ENCODE measurements around the gene MRPL3. TPM values are rescaled to one million over a fixed set of nuclear protein-coding genes. Genes with fewer than 3 reads are reported as not detected.

The MRPL3 gene
- total and polyA plus RNA-seq, 7 donors, result 61.8 to 86.9 (median 73.8) TPM

DNA sequence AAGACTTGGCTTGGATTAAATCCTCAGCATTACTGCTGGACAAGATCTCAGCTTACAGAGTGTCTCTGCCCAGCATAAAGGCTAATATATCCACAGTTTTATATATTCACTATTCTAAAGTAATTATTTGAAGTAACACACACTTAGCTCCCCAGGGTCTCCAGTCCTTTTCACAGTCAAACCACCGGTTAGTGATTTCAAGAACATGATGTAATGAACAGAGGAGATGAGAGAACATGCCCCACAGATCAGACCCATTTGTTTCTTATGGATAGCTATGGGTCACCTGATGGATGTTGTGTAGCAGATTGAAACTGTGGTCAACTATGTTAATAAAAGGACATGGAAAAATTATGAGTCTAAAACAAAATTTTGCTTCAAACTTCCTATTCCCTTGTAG is 44.8 kb upstream of the MRPL3 start:
- DNase-seq, result no peak
- Histone ChIP-seq H3K27me3 (no peaks in the 10 kb centered on the region), H3K4me3 (no peak overlapping the region), H3K36me3 (no peaks in the 10 kb centered on the region), H3K9me3 (no peaks in the 10 kb centered on the region), H3K4me1 (peaks cover 0 to 13% (median 8%) of the 10 kb centered on the region in 4 donors), H3K27ac (no peak overlapping the region)
- TF ChIP-seq POLR2A (IDR thresholded peaks at IDR 0.05), result no peak
- TF ChIP-seq, protein P1, sequence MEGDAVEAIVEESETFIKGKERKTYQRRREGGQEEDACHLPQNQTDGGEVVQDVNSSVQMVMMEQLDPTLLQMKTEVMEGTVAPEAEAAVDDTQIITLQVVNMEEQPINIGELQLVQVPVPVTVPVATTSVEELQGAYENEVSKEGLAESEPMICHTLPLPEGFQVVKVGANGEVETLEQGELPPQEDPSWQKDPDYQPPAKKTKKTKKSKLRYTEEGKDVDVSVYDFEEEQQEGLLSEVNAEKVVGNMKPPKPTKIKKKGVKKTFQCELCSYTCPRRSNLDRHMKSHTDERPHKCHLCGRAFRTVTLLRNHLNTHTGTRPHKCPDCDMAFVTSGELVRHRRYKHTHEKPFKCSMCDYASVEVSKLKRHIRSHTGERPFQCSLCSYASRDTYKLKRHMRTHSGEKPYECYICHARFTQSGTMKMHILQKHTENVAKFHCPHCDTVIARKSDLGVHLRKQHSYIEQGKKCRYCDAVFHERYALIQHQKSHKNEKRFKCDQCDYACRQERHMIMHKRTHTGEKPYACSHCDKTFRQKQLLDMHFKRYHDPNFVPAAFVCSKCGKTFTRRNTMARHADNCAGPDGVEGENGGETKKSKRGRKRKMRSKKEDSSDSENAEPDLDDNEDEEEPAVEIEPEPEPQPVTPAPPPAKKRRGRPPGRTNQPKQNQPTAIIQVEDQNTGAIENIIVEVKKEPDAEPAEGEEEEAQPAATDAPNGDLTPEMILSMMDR (IDR thresholded peaks at IDR 0.05), result no peak
- TF ChIP-seq EP300 (IDR thresholded peaks at IDR 0.05), result no peak
- no peak for TF ChIP-seq POLR2AphosphoS5 (IDR thresholded peaks at IDR 0.05)
- WGBS, 2 donors, result 86 to 88% methylated on average over 1 of the region's 1 CpG
- intact Hi-C loops (cut with DNase I), result no loop called here

DNA sequence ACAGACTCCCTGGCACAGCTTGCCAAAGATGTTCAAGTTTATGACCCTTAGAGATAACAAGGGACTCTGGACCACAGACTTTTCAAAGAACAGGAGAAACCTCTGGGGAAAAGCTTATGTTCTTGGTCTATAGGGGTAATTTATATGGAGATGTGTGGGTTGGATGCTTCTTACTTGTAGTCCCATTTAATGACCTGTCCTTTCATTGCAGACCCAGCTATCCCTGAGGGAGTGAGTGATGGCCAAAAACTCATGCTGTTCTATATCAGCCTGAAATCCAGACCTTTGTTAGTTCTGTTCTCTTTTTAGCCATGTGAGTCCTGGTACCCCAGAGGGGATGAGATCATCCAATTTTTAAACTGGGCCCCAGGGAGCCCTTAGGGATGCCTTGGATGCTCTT is 43.7 kb upstream of the MRPL3 start:
- TF ChIP-seq POLR2A (IDR thresholded peaks at IDR 0.05), result no peak
- TF ChIP-seq POLR2AphosphoS5 (IDR thresholded peaks at IDR 0.05), result no peak
- TF ChIP-seq, protein P1 (IDR thresholded peaks at IDR 0.05), result no peak
- no peak for TF ChIP-seq EP300 (IDR thresholded peaks at IDR 0.05)
- intact Hi-C loops (cut with DNase I), result no loop called here
- no peak for DNase-seq

DNA sequence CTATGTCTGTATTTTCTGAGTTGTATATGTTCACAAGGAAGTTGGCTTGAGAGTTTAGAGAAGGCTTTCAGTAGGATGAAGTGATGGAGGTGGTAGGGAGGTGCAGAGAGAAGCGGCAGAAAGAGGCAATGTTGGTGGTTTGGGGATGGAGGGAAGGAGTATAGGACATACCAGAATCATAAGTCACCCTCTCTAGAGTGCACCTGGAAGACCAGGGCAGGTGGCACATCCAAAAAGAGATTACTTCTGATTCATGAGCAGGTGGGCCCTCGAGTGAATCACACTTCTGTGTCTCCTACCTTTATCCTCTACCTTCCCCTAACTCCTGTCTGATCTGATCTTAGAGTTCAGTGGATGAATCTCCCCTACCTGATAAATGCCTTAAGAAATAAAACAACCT is 41.8 kb upstream of the MRPL3 start:
- no peak for DNase-seq
- WGBS, 2 donors, result 69 to 80% methylated on average over 2 of the region's 2 CpGs
- Histone ChIP-seq H3K27ac (peak overlapping the region in 2 of 4 donors; percentile 12 to 52), H3K9me3 (no peaks in the 10 kb centered on the region), H3K36me3 (no peaks in the 10 kb centered on the region), H3K27me3 (no peaks in the 10 kb centered on the region), H3K4me1 (peaks cover 0 to 26% (median 13%) of the 10 kb centered on the region in 4 donors), H3K4me3 (no peak overlapping the region)
- TF ChIP-seq POLR2A (IDR thresholded peaks at IDR 0.05) (no peak), EP300 (IDR thresholded peaks at IDR 0.05) (no peak)
- intact Hi-C loops (cut with DNase I), result no loop called here

More for the DNA sequence above, 43.7 kb upstream of the MRPL3 start:
- Histone ChIP-seq H3K36me3 (no peaks in the 10 kb centered on the region), H3K27me3 (no peaks in the 10 kb centered on the region), H3K9me3 (no peaks in the 10 kb centered on the region), H3K27ac (no peak overlapping the region), H3K4me3 (no peak overlapping the region), H3K4me1 (peaks cover 0 to 13% (median 8%) of the 10 kb centered on the region in 4 donors)

DNA sequence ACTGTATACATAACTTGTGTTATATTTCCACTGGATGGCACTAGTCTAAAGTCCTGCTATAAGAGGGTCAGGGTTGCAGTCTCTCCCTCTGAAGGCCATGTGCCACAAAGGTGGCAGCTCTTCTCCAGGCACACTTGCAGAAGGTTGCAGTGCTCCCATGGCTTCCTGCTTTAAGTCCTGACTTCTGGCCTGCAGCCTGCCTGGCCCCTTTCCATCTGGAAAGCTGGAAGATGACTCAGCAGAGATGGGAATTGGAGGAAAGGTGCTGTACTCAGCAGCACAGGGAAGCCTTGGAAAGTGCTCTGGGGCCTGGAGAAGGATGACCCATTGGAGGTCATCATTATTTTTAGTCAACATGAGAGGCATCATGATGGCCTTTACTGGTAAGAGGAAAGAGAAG is 40.9 kb upstream of the MRPL3 start:
- TF ChIP-seq POLR2AphosphoS5 (IDR thresholded peaks at IDR 0.05), result peak in 3 of 4 donors; percentile 34 to 60 (median 53)
- no peak for TF ChIP-seq POLR2A (IDR thresholded peaks at IDR 0.05)

DNA sequence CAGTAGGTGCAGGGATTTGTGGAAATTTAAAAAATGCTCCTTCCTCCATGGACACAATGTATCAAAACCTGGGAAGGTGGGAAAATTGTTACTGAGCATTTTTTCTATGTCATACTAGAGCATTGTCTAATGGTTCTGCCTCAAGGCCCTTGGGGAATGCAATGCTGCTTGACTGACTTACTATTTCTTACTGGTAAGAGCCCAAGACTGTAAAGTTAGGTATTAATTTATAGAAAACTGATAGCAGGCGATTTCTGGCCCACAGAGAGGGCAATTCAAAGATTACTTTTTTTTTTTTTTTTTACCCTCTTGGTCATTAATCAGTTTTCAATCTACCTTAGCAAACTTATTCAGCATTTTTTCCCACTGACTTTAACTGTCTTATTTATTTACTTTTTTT is 38.5 kb upstream of the MRPL3 start:
- 55 to 80% methylated on average over 1 of the region's 1 CpG for WGBS, 2 donors
- DNase-seq, result no peak
- Histone ChIP-seq H3K36me3 (no peaks in the 10 kb centered on the region), H3K4me3 (no peak overlapping the region), H3K4me1 (peaks cover 0 to 26% (median 13%) of the 10 kb centered on the region in 4 donors), H3K27ac (peak overlapping the region in 1 of 4 donors; percentile 55), H3K27me3 (no peaks in the 10 kb centered on the region), H3K9me3 (no peaks in the 10 kb centered on the region)
- TF ChIP-seq POLR2AphosphoS5 (IDR thresholded peaks at IDR 0.05), result no peak
- TF ChIP-seq POLR2A (IDR thresholded peaks at IDR 0.05), result no peak
- no peak for TF ChIP-seq EP300 (IDR thresholded peaks at IDR 0.05)
- TF ChIP-seq, protein P1 (IDR thresholded peaks at IDR 0.05), result no peak
- intact Hi-C loops (cut with DNase I), result no loop called here

More for the DNA sequence above, 40.9 kb upstream of the MRPL3 start:
- intact Hi-C loops (cut with DNase I), result no loop called here
- no peaks in the 10 kb centered on the region for H3K9me3 ChIP-seq
- H3K36me3 ChIP-seq, result no peaks in the 10 kb centered on the region
- H3K4me1 ChIP-seq, result peaks cover 0 to 26% (median 13%) of the 10 kb centered on the region in 4 donors
- H3K27me3 ChIP-seq, result no peaks in the 10 kb centered on the region
- peak; percentile 84 for DNase-seq
- no peak overlapping the region for H3K4me3 ChIP-seq
- peak overlapping the region in 2 of 4 donors; percentile 12 to 52 for H3K27ac ChIP-seq

DNA sequence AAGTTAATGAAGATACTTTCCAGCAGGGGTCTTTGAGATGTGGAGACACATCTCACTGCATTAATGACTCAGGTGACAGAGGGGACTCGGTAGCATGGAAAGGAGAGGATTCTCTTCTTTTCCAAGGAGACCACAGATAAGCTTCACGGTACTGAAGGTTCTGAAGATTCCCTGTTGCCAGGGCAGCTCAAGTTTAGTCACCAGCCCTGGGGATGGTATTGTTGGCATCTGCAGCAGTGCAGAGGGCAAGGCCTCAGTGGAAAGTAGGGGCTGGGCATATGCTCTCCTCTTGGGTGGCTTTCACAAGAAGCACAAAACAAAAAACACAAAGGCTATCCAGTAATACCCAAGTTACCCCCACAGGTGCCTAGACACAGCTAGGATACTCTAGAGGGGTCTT is 38.0 kb upstream of the MRPL3 start:
- Histone ChIP-seq H3K36me3 (no peaks in the 10 kb centered on the region), H3K4me3 (no peak overlapping the region), H3K27me3 (no peaks in the 10 kb centered on the region), H3K27ac (peak overlapping the region in 1 of 4 donors; percentile 55), H3K9me3 (no peaks in the 10 kb centered on the region), H3K4me1 (peaks cover 0 to 26% (median 13%) of the 10 kb centered on the region in 4 donors)
- TF ChIP-seq POLR2AphosphoS5 (IDR thresholded peaks at IDR 0.05) (no peak), EP300 (IDR thresholded peaks at IDR 0.05) (no peak), POLR2A (IDR thresholded peaks at IDR 0.05) (no peak)
- TF ChIP-seq, protein P1 (IDR thresholded peaks at IDR 0.05), result no peak
- intact Hi-C loops (cut with DNase I), result no loop called here
- WGBS, 2 donors, result 81 to 87% methylated on average over 2 of the region's 2 CpGs
- no peak for DNase-seq
